HG02970 (cell line): ENCODE measurements around the gene SKA1.
A peak's percentile ranks its signal among the peaks of the same experiment; 100 is the strongest.

Experiments
- ATAC-seq: cut with Tn5 transposase; IDR thresholded peaks from one replicate; pipeline ENCODE4 v1.9.1; 2021; ENCODE audit warnings: mild to moderate bottlenecking, moderate library complexity, moderate number of reproducible peaks; ENCODE audit not compliant: unreplicated experiment, low FRiP score

SKA1 gene

GRCh38 chr18:50374753-50375391, at the start of gene SKA1:
Gene SKA1, plus strand, starts transcription at chr18:50375046. Its CDS starts 785 bp downstream, at chr18:50375831.
- ATAC-seq, result peak; percentile 93

DNA sequence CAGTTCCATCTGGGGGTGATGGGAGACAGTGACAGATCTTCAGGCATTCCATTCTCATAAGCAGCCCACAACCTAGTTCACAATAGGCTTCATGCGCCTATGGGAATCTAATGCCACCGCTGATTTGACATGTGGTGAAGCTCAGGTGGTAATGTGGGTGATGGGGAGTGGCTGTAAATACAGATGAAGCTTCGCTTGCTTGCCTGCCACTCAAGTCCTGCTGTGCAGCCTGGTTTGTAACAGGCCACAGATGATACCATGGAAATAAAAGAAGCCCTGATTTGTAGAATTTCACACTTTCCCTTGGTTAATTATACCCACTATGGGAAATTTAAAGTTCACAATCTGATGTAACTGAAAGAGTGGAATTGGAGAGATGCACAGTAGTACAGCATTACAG, 46.9 kb upstream of the SKA1 start:
- ATAC-seq, result no peak

GRCh38 chr18:50330176-50330575, 44.7 kb upstream of the SKA1 start:
- ATAC-seq, result no peak

- ATAC-seq, result no peak
Measured at GRCh38 chr18:50331691-50332090, 43.2 kb upstream of the SKA1 start.

DNA sequence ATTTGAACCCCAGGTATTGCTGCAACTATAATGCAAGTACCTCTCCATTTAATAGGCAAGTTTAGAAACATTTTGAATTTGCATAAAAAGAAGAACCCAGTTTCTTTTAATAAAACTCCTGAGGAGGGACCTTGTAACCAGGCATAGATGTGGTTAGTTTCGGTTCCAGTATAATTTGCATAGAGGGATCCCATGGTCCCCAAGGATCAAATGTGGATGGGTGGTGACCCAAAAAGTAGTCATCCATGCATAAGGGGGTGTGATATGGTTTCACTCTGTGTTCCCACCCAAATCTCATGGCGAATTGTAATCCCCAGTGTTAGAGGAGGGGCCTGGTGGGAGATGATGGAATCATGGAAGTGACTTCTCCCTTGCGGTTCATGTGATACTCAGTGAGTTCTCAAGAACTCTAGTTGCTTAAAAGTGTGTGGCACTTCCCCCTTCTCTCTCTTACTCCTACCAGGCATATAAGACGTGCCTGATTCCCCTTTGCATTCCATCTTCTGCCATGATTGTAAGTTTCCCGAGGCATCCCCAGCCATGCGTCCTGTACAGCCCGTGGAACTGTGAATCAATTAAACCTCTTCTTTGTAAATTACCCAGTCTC, 40.2 kb upstream of the SKA1 start:
- no peak for ATAC-seq

- ATAC-seq, result no peak
Measured at GRCh38 chr18:50338122-50338521, 36.7 kb upstream of the SKA1 start.

GRCh38 chr18:50338715-50339114, 36.1 kb upstream of the SKA1 start:
- ATAC-seq, result no peak

GRCh38 chr18:50340078-50340477, 34.8 kb upstream of the SKA1 start:
- ATAC-seq, result no peak

DNA sequence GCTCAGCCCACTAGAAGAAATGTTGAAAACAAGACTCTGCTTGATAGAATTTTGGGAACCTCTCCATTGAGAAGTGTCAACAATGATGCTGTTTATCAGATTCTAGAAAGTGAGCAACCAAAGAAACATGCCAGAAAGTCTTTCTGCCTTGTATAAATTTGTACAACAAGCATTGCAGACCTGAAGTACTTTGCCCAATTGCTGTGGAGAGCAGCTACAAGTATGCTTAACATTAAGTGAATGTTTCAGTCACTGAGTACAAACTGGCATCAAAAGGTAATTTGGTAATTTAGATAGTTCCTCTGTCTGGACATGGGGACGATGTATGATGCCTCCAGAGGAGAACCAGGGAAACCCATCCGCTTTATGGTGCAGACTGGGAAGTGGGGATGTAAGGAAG, 33.4 kb upstream of the SKA1 start:
- no peak for ATAC-seq

- no peak for ATAC-seq
Measured at GRCh38 chr18:50350699-50351098, 24.1 kb upstream of the SKA1 start.

GRCh38 chr18:50356036-50356945, 18.6 kb upstream of the SKA1 start:
- ATAC-seq, result peak; percentile 58

GRCh38 chr18:50358844-50359243, 16.0 kb upstream of the SKA1 start:
- ATAC-seq, result no peak

DNA sequence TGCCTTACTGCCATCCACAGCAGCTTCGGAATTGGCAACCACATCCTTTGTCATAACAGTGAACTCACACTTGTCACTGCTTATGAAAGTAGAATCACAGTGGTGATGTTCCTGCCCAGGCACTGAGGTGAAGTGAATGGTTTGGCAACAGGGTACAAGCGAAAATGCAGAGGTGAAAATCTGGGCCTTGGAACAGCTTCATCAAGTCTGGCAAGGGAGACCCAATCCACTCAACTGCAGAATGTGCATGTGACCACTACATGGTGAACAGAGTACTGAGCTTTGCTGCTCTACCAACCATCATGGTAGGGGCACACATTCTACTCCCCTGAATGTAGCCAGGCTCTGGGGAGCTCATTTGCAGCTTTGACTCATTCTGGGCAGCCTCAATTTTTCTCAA, 15.0 kb upstream of the SKA1 start:
- no peak for ATAC-seq

- no peak for ATAC-seq
Measured at GRCh38 chr18:50360611-50361010, 14.2 kb upstream of the SKA1 start.

- no peak for ATAC-seq
Measured at GRCh38 chr18:50369672-50370071, 5.2 kb upstream of the SKA1 start.

DNA sequence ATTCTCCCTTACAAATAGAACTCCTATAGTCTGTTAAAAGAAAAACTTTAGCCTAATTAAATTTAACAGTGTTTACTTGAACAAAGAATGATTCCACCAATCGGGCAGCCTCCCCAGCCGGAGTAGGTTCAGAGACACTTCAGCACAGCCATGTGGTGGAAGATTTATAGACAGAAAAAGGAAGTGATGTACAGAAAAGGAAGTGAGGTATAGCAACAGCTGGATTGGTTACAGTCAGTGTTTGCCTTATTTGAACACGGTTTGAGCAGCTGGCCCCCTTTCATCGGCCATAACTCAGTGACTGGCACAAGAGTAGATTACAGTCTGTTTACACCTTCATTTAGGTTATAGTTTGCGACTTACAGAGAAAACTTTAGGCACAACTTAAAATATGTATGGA, 2.1 kb upstream of the SKA1 start:
- no peak for ATAC-seq

DNA sequence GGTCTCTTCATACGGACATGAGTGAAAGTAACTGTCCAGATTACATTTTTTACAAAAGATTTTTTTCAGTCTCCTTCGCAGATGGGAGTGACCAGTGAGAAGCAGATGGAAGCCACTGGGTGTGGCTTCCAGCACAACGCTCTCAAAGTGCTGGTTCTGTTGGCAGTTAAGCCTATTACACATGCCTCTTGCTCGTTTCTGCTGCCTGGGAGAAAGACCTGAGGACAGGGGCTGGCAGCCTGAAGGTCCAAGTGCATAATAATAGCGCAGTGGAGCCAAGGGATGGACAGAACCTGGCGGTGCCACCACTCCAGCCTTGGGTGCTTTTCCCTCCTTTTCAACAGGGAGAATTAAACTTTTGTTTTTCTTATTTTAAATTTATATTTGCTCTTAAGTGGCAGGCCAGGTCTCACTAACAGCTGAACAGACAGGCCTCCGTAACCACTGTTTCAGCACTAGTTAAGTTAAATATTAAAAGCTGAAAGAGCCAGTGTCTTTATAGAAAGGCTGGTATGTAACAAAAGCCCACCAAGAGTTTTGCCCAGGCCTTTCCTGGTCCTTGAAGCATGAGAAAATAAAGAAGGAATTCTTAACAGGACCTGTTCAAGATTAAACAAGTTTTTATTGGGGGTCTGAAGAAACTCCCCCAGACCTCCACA, 1.2 kb upstream of the SKA1 start:
- no peak for ATAC-seq

DNA sequence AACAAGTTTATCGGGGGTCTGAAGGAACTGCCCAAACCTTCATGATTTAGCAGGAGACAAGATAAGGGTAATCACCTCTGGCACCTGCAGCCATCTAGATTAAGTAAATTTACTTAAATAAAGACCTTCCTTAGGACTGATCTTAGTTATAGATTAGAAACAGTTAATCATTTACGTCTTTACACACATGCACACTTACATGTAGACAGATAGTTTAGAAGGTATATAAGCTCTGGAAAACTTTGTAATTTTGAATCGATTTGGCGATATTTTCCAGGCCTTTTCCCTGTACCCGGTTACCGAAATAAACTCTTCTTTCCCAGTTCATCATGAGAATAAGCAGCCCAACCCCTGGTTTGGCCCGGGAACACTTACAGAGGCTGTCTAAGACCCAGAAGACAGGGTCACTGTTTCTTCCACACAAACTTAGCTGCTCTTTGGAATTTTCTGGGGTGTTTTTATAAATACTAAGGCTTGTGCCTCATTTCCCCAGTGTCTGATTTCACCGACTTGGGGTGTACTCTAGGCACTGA, 560 bp upstream of the SKA1 start:
- no peak for ATAC-seq

- ATAC-seq, result no peak
Measured at GRCh38 chr18:50377061-50377798, 2.4 kb downstream of the SKA1 start.

DNA sequence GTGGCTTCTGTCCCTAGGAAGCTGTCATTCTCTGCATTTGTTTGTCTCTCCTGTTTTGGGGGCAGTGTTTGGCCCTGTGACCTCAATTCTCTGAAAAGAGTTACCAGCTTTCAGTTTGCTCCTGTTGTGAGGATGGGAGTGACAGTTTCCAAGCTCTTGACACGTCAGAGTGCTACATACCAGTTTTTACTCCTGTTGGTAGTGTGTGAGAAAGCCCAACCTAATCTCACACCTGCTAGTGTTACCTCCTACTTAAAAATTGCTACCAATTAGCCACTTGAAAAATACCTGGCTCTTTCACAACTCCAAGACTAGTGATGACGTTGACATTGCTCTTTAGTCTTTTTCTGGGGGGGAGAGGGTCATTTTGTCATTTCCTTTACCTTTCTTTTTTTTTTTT, 14.1 kb downstream of the SKA1 start:
- no peak for ATAC-seq
